Breast epithelium (tissue), 4 donors: ENCODE data around the gene TBC1D2B. TPM values are rescaled to one million over a fixed set of nuclear protein-coding genes. Genes with fewer than 3 reads are reported as not detected.

ENCODE experiments used
- DNase-seq, 2 donors: peaks; one replicate each; pipeline ENCODE4 v3.0.0-alpha.2; 2019; ENCODE audit warnings: low spot score in 2 of 2
- H3K27ac ChIP-seq, 2 donors: fragments of 200-600 bp; sonication (generic) in 1 of 2; one replicate each; pipeline ENCODE4 v1.5.1; 2016 to 2019; ENCODE audit warnings: mild to moderate bottlenecking in 1 of 2
- H3K27me3 ChIP-seq, 2 donors: fragments of 200-600 bp; sonication (generic) in 1 of 2; one replicate each; pipeline versions ENCODE4 v1.5.1 to v1.6.0; 2017 to 2019; ENCODE audit warnings: control low read depth in 1 of 2, mild to moderate bottlenecking in 1 of 2
- H3K36me3 ChIP-seq: fragments of 200-600 bp; one replicate; pipeline ENCODE4 v1.5.1; 2019
- H3K4me1 ChIP-seq, 2 donors: fragments of 200-600 bp; sonication (generic); one replicate each; pipeline ENCODE4 v1.5.1; 2016 to 2019; ENCODE audit warnings: control low read depth in 1 of 2
- H3K4me3 ChIP-seq, 3 donors: fragments of 200-600 bp; sonication (generic); 1 replicate in 2 of 3; 2 replicates in 1 of 3; pipeline ENCODE4 v1.5.1; 2016 to 2019; ENCODE audit warnings: mild to moderate bottlenecking in 3 of 3, moderate library complexity in 2 of 3
- H3K9me3 ChIP-seq, 2 donors: fragments of 200-600 bp; sonication (generic) in 1 of 2; one replicate each; pipeline ENCODE4 v1.5.1; 2016 to 2019; ENCODE audit warnings: control low read depth in 1 of 2
- POLR2A ChIP-seq: fragments of 450-650 bp; IDR thresholded peaks from one replicate; pipeline ENCODE4 v1.6.1; 2016; ENCODE audit warnings: antibody characterized with exemption, mild to moderate bottlenecking, moderate library complexity
- POLR2AphosphoS5 ChIP-seq, 3 donors: sonication (generic); formaldehyde crosslinking; IDR thresholded peaks; one replicate each; pipeline ENCODE4 v1.6.1; 2017; ENCODE audit warnings: antibody characterized with exemption in 3 of 3
- intact Hi-C: fragments of 100-400 bp; cut with DNase I; formaldehyde crosslinking; loops from one replicate; pipeline ENCODE4 v1.15.1; 2023; ENCODE audit warnings: low total_unique reads
- total RNA-seq, 3 donors: library from RNA; depleted of rRNA; stranded (reverse); fragments of >200 nt; gene quantifications; one replicate each; pipeline ENCODE4 v1.1.0, GENCODE V29; 2016
- TF ChIP-seq, protein P1 (sequence below), 3 donors: fragments of 450-650 bp; IDR thresholded peaks; one replicate each; pipeline ENCODE4 v1.5.1; 2016 to 2017; ENCODE audit warnings: antibody characterized with exemption in 3 of 3, mild to moderate bottlenecking in 3 of 3, moderate library complexity in 3 of 3

Gene TBC1D2B
- total RNA-seq, 3 donors from 2014 or later: 44.9 to 71.0 (median 69.2) TPM

- H3K4me1 ChIP-seq: peaks cover 6 to 7% of the 10 kb centered on the region in 2 donors
- no peaks in the 10 kb centered on the region for H3K9me3 ChIP-seq
- intact Hi-C loops: loop anchor here (1.0 to 5.0 kb wide), 2 partner anchors 19 to 268 kb away; no protein-coding TSS in a partner anchor
- H3K4me3 ChIP-seq: no peak overlapping the region
- H3K27ac ChIP-seq: peak overlapping the region; percentile 67 to 83
- no peak for TF ChIP-seq POLR2A
- peak in 1 of 3 donors; percentile 19 for TF ChIP-seq POLR2AphosphoS5 (IDR thresholded peaks at IDR 0.05)
- TF ChIP-seq, protein P1, sequence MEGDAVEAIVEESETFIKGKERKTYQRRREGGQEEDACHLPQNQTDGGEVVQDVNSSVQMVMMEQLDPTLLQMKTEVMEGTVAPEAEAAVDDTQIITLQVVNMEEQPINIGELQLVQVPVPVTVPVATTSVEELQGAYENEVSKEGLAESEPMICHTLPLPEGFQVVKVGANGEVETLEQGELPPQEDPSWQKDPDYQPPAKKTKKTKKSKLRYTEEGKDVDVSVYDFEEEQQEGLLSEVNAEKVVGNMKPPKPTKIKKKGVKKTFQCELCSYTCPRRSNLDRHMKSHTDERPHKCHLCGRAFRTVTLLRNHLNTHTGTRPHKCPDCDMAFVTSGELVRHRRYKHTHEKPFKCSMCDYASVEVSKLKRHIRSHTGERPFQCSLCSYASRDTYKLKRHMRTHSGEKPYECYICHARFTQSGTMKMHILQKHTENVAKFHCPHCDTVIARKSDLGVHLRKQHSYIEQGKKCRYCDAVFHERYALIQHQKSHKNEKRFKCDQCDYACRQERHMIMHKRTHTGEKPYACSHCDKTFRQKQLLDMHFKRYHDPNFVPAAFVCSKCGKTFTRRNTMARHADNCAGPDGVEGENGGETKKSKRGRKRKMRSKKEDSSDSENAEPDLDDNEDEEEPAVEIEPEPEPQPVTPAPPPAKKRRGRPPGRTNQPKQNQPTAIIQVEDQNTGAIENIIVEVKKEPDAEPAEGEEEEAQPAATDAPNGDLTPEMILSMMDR (IDR thresholded peaks at IDR 0.05): no peak
- H3K36me3 ChIP-seq: no peaks in the 10 kb centered on the region
- no peaks in the 10 kb centered on the region for H3K27me3 ChIP-seq
- DNase-seq: no peak
Measured at GRCh38 chr15:78049691-78050440, 27.6 kb downstream of the TBC1D2B start.

- intact Hi-C loops: loop anchor here (5.0 kb wide), 1 partner anchor 266 kb away; no protein-coding TSS in a partner anchor
- H3K4me1 ChIP-seq: peaks cover 6 to 7% of the 10 kb centered on the region in 2 donors
- H3K36me3 ChIP-seq: no peaks in the 10 kb centered on the region
- TF ChIP-seq, protein P1 (IDR thresholded peaks at IDR 0.05): no peak
- TF ChIP-seq POLR2AphosphoS5 (IDR thresholded peaks at IDR 0.05) (no peak), POLR2A (no peak)
- peak overlapping the region; percentile 67 to 83 for H3K27ac ChIP-seq
- no peak for DNase-seq
- H3K27me3 ChIP-seq: no peaks in the 10 kb centered on the region
- no peaks in the 10 kb centered on the region for H3K9me3 ChIP-seq
- H3K4me3 ChIP-seq: no peak overlapping the region
Measured at GRCh38 chr15:78048628-78048920, 28.9 kb downstream of the TBC1D2B start.

GRCh38 chr15:78047761-78048627 lies 29.5 kb downstream of the TBC1D2B start:
- no peak for DNase-seq
- no peak for TF ChIP-seq POLR2A
- TF ChIP-seq, protein P1 (IDR thresholded peaks at IDR 0.05): no peak
- peak in 1 of 3 donors; percentile 40 for TF ChIP-seq POLR2AphosphoS5 (IDR thresholded peaks at IDR 0.05)
- H3K27me3 ChIP-seq: no peaks in the 10 kb centered on the region
- H3K4me3 ChIP-seq: no peak overlapping the region
- peak overlapping the region; percentile 67 to 83 for H3K27ac ChIP-seq
- H3K4me1 ChIP-seq: peaks cover 6 to 7% of the 10 kb centered on the region in 2 donors
- intact Hi-C loops: loop anchor here (5.0 kb wide), 1 partner anchor 266 kb away; no protein-coding TSS in a partner anchor
- no peaks in the 10 kb centered on the region for H3K36me3 ChIP-seq
- H3K9me3 ChIP-seq: no peaks in the 10 kb centered on the region

DNA sequence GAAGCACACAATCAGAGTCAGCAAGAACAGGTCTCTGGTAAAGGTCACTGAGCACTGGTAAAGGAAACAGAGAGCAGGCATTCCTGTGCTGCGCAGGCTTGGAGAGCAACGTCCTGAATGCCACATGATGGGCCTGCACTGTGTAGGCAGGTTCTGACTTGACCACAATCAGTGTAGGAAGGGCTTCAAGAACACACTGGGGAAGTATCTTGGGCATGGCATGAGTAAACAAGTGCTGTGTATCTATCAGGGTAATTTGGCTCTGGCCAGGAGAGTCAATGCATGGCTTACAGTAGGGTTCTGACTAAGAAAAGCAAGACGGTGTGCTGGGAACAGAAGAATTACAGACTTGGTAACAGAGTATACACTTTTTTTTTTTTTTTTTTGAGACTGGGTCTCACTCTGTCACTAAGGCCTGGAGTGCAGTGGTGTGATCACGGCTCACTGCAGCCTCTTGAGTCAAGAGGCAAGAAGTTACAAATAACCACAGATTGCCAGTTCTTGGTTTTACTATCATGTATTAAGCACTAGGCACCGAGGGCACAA lies 30.6 kb downstream of the TBC1D2B start:
- H3K9me3 ChIP-seq: no peaks in the 10 kb centered on the region
- TF ChIP-seq, protein P1 (IDR thresholded peaks at IDR 0.05): no peak
- TF ChIP-seq POLR2A (no peak), POLR2AphosphoS5 (IDR thresholded peaks at IDR 0.05) (no peak)
- H3K36me3 ChIP-seq: no peaks in the 10 kb centered on the region
- peaks cover 6 to 7% of the 10 kb centered on the region in 2 donors for H3K4me1 ChIP-seq
- intact Hi-C loops: loop anchor here (5.0 kb wide), 1 partner anchor 265 kb away; no protein-coding TSS in a partner anchor
- H3K27ac ChIP-seq: peak overlapping the region; percentile 67 to 83
- no peaks in the 10 kb centered on the region for H3K27me3 ChIP-seq
- no peak overlapping the region for H3K4me3 ChIP-seq
- no peak for DNase-seq
